Measurements from ENCODE around the gene MAP7D1. TPM values are rescaled to one million over a fixed set of nuclear protein-coding genes. Genes with fewer than 3 reads are reported as not detected.
"Not testable (repeated sequence)": the region's sequence is repeated elsewhere in the genome, so short reads cannot be mapped to it uniquely, and the experiment has no call there.

Gene MAP7D1
- total and polyA plus RNA-seq, 8 donors, result 14.6 to 164 (median 41.3) TPM

GRCh38 chr1:36211307-36211706, 55.3 kb downstream of the MAP7D1 start:
- Histone ChIP-seq H3K27me3 (no peaks in the 10 kb centered on the region), H3K4me3 (no peak overlapping the region), H3K27ac (no peak overlapping the region), H3K9me3 (no peaks in the 10 kb centered on the region), H3K36me3 (no peaks in the 10 kb centered on the region), H3K4me1 (peaks cover 15 to 28% (median 21%) of the 10 kb centered on the region in 4 donors)
- TF ChIP-seq CTCF (IDR thresholded peaks at IDR 0.05) (no peak), EP300 (IDR thresholded peaks at IDR 0.05) (no peak), POLR2AphosphoS5 (IDR thresholded peaks at IDR 0.05) (no peak), POLR2A (IDR thresholded peaks at IDR 0.05) (no peak)
- 85 to 98% (median 89%) methylated on average over 3 of the region's 3 CpGs for WGBS, 5 donors
- no peak for DNase-seq
- intact Hi-C loops (cut with DNase I; ENCODE audit: low total_unique reads), result loop anchor here (10.0 kb wide), 1 partner anchor 343 kb away; no protein-coding TSS in a partner anchor

DNA sequence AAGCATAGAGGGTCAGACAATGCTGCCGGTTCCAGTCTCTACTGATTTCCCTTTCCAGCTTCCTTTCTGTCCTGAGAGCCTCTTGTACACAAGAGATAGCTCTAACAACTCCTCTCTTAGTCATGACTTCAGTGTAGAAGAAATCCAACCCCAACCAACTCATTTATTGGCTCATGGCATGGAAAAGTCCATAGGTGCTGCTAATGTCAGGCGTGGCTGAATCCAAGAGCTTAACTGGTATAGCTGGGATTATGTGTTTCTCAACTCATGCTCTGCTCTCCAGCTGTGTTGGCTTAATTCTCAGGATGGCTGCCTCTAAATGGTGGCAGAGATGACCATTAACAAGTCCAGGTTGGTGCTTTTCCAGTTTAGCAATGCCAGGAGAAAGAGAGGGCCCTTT, 55.9 kb downstream of the MAP7D1 start:
- intact Hi-C loops (cut with DNase I; ENCODE audit: low total_unique reads), result loop anchor here (10.0 kb wide), 1 partner anchor 343 kb away; no protein-coding TSS in a partner anchor
- no peaks in the 10 kb centered on the region for H3K36me3 ChIP-seq
- no peak overlapping the region for H3K4me3 ChIP-seq
- 79 to 92% (median 82%) methylated on average over 2 of the region's 2 CpGs for WGBS, 5 donors
- DNase-seq, result no peak
- no peaks in the 10 kb centered on the region for H3K27me3 ChIP-seq
- H3K9me3 ChIP-seq, result no peaks in the 10 kb centered on the region
- peaks cover 13 to 23% (median 15%) of the 10 kb centered on the region in 4 donors for H3K4me1 ChIP-seq
- TF ChIP-seq EP300 (IDR thresholded peaks at IDR 0.05), result no peak
- TF ChIP-seq CTCF (IDR thresholded peaks at IDR 0.05), result no peak
- TF ChIP-seq POLR2AphosphoS5 (IDR thresholded peaks at IDR 0.05), result no peak
- no peak for TF ChIP-seq POLR2A (IDR thresholded peaks at IDR 0.05)
- H3K27ac ChIP-seq, result no peak overlapping the region

DNA sequence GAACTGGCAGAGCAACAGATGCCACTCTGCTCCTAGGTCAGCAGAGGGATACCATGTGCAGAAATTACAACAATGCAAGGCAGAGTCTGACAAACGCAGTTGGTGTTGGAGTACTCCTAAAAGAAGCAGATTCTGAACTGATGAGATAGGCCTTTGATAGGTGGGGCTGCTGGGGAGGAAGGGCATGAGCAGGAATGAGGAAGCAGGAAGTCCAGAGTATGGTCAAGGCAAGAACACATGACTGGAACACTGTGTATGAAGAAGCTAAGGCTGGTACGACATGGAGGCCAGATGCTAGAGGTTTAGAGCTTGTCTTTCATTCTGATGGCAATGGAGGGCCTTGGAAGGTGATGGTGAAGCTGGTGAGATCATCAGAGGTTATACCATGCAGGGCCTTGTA, 56.8 kb downstream of the MAP7D1 start:
- no peaks in the 10 kb centered on the region for H3K9me3 ChIP-seq
- H3K4me1 ChIP-seq, result peaks cover 3 to 13% (median 8%) of the 10 kb centered on the region in 4 donors
- DNase-seq, result peak in 1 of 2 donors; percentile 13
- intact Hi-C loops (cut with DNase I; ENCODE audit: low total_unique reads), result loop anchor here (10.0 kb wide), 1 partner anchor 342 kb away; no protein-coding TSS in a partner anchor
- no peaks in the 10 kb centered on the region for H3K27me3 ChIP-seq
- H3K4me3 ChIP-seq, result no peak overlapping the region
- WGBS, 5 donors, result 35 to 65% (median 48%) methylated on average over 2 of the region's 2 CpGs
- TF ChIP-seq POLR2AphosphoS5 (IDR thresholded peaks at IDR 0.05) (no peak), CTCF (IDR thresholded peaks at IDR 0.05) (no peak), EP300 (IDR thresholded peaks at IDR 0.05) (no peak), POLR2A (IDR thresholded peaks at IDR 0.05) (no peak)
- H3K27ac ChIP-seq, result no peak overlapping the region
- no peaks in the 10 kb centered on the region for H3K36me3 ChIP-seq

DNA sequence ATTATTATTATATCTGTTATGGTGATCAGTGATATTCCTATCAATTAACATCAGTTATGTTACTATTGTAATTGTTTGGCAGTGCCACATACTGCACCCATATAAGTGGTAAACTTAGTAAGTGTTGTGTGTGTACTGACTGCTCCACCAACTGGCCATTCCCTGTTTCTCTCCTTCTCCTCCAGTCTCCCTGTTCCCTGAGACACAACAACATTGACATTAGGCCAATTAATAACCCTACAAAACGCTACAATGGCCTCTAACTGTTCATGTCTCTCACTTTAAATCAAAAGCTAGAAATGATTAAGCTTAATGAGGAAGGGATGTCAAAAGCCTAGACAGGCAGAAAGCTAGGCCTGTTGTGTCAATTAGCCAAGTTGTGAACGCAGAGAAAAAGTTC, 61.7 kb downstream of the MAP7D1 start:
- peak in 1 of 2 donors; percentile 47 for DNase-seq
- no peak overlapping the region for H3K4me3 ChIP-seq
- H3K36me3 ChIP-seq, result no peaks in the 10 kb centered on the region
- WGBS, 5 donors, result 45 to 57% (median 47%) methylated on average over 2 of the region's 2 CpGs
- no peaks in the 10 kb centered on the region for H3K9me3 ChIP-seq
- H3K27ac ChIP-seq, result no peak overlapping the region
- intact Hi-C loops (cut with DNase I; ENCODE audit: low total_unique reads), result loop anchor here (10.0 kb wide), 1 partner anchor 337 kb away; no protein-coding TSS in a partner anchor
- H3K27me3 ChIP-seq, result no peaks in the 10 kb centered on the region
- peaks cover 0 to 7% (median 3%) of the 10 kb centered on the region in 4 donors for H3K4me1 ChIP-seq
- TF ChIP-seq EP300 (IDR thresholded peaks at IDR 0.05) (no peak), CTCF (IDR thresholded peaks at IDR 0.05) (peak in 2 of 7 experiments; percentile 26 to 42)

DNA sequence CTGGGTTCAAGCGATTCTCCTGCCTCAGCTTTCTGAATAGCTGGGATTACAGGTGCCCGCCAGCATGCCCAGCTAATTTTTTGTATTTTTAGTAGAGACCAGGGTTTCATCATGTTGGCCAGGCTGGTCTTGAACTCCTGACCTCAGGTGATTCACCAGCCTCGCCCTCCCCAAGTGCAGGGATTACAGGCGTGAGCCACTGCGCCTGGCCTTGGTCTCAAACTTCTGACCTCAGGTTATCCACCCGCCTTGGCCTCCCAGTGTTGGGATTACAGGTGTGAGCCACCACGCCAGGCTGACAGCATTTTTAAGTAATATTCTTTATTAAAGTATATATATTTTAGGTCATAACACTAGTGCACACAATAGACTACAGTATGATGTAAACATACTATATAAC, 65.9 kb downstream of the MAP7D1 start:
- not testable (repeated sequence) for H3K9me3 ChIP-seq, H3K27ac ChIP-seq, H3K36me3 ChIP-seq, H3K27me3 ChIP-seq, H3K4me3 ChIP-seq, DNase-seq
- 92 to 95% (median 94%) methylated on average over 6 to 7 of the region's 7 CpGs for WGBS, 5 donors
- intact Hi-C loops (cut with DNase I; ENCODE audit: low total_unique reads), result loop anchor here (10.0 kb wide), 1 partner anchor 63 kb away; no protein-coding TSS in a partner anchor
- H3K4me1 ChIP-seq, result peaks cover 16 to 37% (median 24%) of the 10 kb centered on the region in 4 donors

All from stomach (tissue), 9 donors.